ENCODE data around the gene DARS2.
"Not testable (repeated sequence)": the region's sequence is repeated elsewhere in the genome, so short reads cannot be mapped to it uniquely, and the experiment has no call there.

DARS2 gene

DNA sequence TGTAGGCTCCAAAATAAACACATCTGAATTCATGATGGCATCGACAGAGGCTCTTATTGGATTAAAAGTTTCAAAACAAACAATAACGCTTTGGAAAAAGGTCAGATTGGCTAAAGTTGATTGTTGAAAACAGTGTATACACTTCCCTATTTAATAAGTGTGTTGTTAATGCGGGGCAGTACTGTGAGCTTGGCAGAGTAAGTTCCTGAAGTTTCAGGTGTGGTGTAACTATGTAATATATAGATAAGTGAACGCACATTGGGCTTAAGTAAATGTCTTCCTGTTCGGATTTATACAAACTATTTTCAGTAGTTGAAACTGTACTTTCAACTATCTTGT lies 44.5 kb downstream of the DARS2 start:
- WGBS: 7% methylated on average over 4 of the region's 5 CpGs
- Histone ChIP-seq H3K4me1 (ENCODE audit: insufficient read depth, low read length) (peaks cover 14% of the 10 kb centered on the region), H3K27ac (ENCODE audit: low read depth, low read length) (peak overlapping the region; percentile 99), H3K36me3 (ENCODE audit: insufficient read depth, low read length) (peaks cover 69% of the 10 kb centered on the region), H3K4me3 (ENCODE audit: low read length) (peak overlapping the region; percentile 95), H3K9ac (ENCODE audit: low read depth, low read length) (peak overlapping the region; percentile 93), H3K9me3 (ENCODE audit: insufficient read depth, low read depth, low read length) (no peaks in the 10 kb centered on the region), H3K27me3 (ENCODE audit: insufficient read depth, low read length) (no peaks in the 10 kb centered on the region)

DNA sequence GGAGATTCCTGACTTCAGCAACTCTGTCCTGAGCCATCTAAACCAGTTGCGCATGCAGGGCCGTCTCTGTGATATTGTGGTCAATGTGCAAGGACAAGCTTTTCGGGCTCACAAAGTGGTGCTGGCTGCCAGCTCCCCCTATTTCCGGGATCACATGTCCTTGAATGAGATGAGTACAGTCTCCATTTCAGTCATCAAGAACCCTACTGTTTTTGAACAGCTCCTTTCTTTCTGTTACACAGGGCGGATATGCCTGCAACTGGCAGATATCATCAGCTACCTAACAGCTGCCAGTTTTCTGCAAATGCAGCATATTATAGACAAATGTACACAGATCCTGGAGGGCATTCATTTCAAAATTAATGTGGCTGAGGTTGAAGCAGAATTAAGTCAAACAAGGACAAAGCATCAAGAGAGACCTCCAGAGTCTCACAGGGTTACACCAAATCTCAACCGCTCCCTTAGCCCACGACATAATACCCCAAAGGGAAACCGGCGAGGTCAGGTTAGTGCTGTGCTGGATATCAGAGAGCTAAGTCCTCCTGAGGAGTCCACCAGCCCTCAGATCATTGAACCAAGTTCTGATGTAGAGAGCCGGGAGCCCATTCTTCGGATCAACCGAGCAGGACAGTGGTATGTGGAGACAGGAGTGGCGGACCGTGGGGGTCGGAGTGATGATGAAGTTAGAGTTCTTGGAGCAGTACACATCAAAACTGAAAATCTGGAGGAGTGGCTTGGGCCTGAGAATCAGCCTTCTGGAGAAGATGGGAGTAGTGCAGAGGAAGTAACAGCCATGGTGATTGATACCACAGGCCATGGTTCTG lies 46.0 kb downstream of the DARS2 start:
- Histone ChIP-seq H3K4me1 (ENCODE audit: insufficient read depth, low read length) (peaks cover 11% of the 10 kb centered on the region), H3K4me3 (ENCODE audit: low read length) (no peak overlapping the region), H3K9ac (ENCODE audit: low read depth, low read length) (no peak overlapping the region), H3K27me3 (ENCODE audit: insufficient read depth, low read length) (no peaks in the 10 kb centered on the region), H3K27ac (ENCODE audit: low read depth, low read length) (no peak overlapping the region), H3K36me3 (ENCODE audit: insufficient read depth, low read length) (peaks cover 63% of the 10 kb centered on the region), H3K9me3 (ENCODE audit: insufficient read depth, low read depth, low read length) (no peaks in the 10 kb centered on the region)
- 95% methylated on average over 15 of the region's 15 CpGs for WGBS

DNA sequence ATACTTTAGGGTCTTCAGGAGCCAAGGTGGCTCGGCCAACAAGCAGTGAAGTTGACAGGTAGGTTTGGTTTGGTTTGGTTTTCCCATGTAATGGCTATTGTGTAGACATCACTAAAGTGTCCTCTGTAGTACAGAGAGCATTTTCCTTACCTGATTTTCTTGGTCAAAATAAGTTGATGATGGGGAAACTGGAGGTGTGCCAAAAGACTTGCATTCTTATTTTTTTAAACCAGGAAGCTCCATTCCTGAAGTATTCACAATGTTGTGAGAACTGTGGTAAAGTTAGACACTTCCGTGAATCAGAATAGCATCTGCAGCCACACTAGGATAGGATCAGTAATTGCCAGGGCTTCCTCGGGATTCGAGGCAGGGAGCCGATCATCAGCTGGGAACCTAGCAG lies 46.6 kb downstream of the DARS2 start:
- H3K27ac ChIP-seq (ENCODE audit: low read depth, low read length): no peak overlapping the region
- 91% methylated on average over 5 of the region's 5 CpGs for WGBS
- H3K9ac ChIP-seq (ENCODE audit: low read depth, low read length): no peak overlapping the region
- H3K36me3 ChIP-seq (ENCODE audit: insufficient read depth, low read length): peaks cover 63% of the 10 kb centered on the region
- H3K9me3 ChIP-seq (ENCODE audit: insufficient read depth, low read depth, low read length): no peaks in the 10 kb centered on the region
- H3K4me3 ChIP-seq (ENCODE audit: low read length): no peak overlapping the region
- H3K27me3 ChIP-seq (ENCODE audit: insufficient read depth, low read length): no peaks in the 10 kb centered on the region
- H3K4me1 ChIP-seq (ENCODE audit: insufficient read depth, low read length): peaks cover 11% of the 10 kb centered on the region; the same call in 1 of the 2 replicates

- 82% methylated on average over 2 of the region's 2 CpGs for WGBS
- Histone ChIP-seq H3K27me3 (ENCODE audit: insufficient read depth, low read length) (no peaks in the 10 kb centered on the region), H3K36me3 (ENCODE audit: insufficient read depth, low read length) (peaks cover 63% of the 10 kb centered on the region), H3K9ac (ENCODE audit: low read depth, low read length) (no peak overlapping the region), H3K9me3 (ENCODE audit: insufficient read depth, low read depth, low read length) (no peaks in the 10 kb centered on the region), H3K4me1 (ENCODE audit: insufficient read depth, low read length) (peaks cover 11% of the 10 kb centered on the region; the same call in 1 of the 2 replicates), H3K27ac (ENCODE audit: low read depth, low read length) (no peak overlapping the region), H3K4me3 (ENCODE audit: low read length) (no peak overlapping the region)
These were observed 47.0 kb downstream of the DARS2 start for GRCh38 chr1:173871500-173871899.

DNA sequence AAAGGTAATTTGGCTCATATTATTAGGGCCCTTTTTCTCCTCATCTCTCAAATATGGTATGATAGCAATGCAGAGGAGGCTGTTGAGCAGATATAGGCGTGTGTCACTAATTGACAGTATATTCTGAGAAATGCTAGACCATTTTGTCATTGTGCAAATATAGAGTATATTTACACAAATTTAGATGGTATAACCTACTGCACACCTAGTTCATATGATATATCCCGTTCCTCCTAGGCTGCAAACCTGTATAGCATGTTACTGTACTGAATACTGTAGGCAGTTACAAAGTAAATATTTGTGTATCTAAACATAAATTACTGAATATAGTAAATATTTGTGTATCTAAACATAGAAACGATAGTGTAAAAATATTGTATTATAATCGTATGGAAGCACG lies 52.3 kb downstream of the DARS2 start:
- Histone ChIP-seq H3K4me1 (ENCODE audit: insufficient read depth, low read length) (no peaks in the 10 kb centered on the region), H3K27ac (ENCODE audit: low read depth, low read length) (no peak overlapping the region), H3K9ac (ENCODE audit: low read depth, low read length) (no peak overlapping the region), H3K36me3 (ENCODE audit: insufficient read depth, low read length) (peaks cover 67% of the 10 kb centered on the region), H3K9me3 (ENCODE audit: insufficient read depth, low read depth, low read length) (no peaks in the 10 kb centered on the region), H3K27me3 (ENCODE audit: insufficient read depth, low read length) (no peaks in the 10 kb centered on the region), H3K4me3 (ENCODE audit: low read length) (no peak overlapping the region)
- WGBS: 94% methylated on average over 3 of the region's 5 CpGs

GRCh38 chr1:173878251-173878650 lies 53.8 kb downstream of the DARS2 start:
- no peaks in the 10 kb centered on the region for H3K4me1 ChIP-seq (ENCODE audit: insufficient read depth, low read length)
- no peaks in the 10 kb centered on the region for H3K27me3 ChIP-seq (ENCODE audit: insufficient read depth, low read length)
- no peaks in the 10 kb centered on the region for H3K9me3 ChIP-seq (ENCODE audit: insufficient read depth, low read depth, low read length)
- no peak overlapping the region for H3K27ac ChIP-seq (ENCODE audit: low read depth, low read length)
- H3K36me3 ChIP-seq (ENCODE audit: insufficient read depth, low read length): peaks cover 60% of the 10 kb centered on the region
- no peak overlapping the region for H3K4me3 ChIP-seq (ENCODE audit: low read length)
- no peak overlapping the region for H3K9ac ChIP-seq (ENCODE audit: low read depth, low read length)

DNA sequence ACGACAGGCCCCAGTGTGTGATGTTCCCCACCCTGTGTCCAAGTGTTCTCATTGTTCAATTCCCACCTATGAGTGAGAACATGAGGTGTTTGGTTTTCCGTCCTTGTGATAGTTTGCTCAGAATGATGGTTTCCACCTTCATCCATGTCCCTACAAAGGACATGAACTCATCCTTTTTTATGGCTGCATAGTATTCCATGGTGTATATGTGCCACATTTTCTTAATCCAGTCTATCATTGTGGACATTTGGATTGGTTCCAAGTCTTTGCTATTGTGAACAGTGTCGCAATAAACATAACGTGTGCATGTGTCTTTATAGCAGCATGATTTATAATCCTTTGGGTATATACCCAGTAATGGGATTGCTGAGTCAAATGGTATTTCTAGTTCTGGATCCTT lies 56.6 kb downstream of the DARS2 start:
- H3K27ac ChIP-seq (ENCODE audit: low read depth, low read length); H3K9ac ChIP-seq (ENCODE audit: low read depth, low read length); H3K27me3 ChIP-seq (ENCODE audit: insufficient read depth, low read length); H3K4me3 ChIP-seq (ENCODE audit: low read length); H3K9me3 ChIP-seq (ENCODE audit: insufficient read depth, low read depth, low read length); H3K4me1 ChIP-seq (ENCODE audit: insufficient read depth, low read length): not testable (repeated sequence)
- WGBS: 96% methylated on average over 2 of the region's 4 CpGs
- H3K36me3 ChIP-seq (ENCODE audit: insufficient read depth, low read length): peaks cover 49% of the 10 kb centered on the region

GRCh38 chr1:173884701-173885100 lies 60.2 kb downstream of the DARS2 start:
- 93% methylated on average over 5 of the region's 5 CpGs for WGBS
- H3K9me3 ChIP-seq (ENCODE audit: insufficient read depth, low read depth, low read length): no peaks in the 10 kb centered on the region
- H3K36me3 ChIP-seq (ENCODE audit: insufficient read depth, low read length): peaks cover 33% of the 10 kb centered on the region
- H3K27me3 ChIP-seq (ENCODE audit: insufficient read depth, low read length): no peaks in the 10 kb centered on the region
- no peak overlapping the region for H3K27ac ChIP-seq (ENCODE audit: low read depth, low read length)
- no peak overlapping the region for H3K4me3 ChIP-seq (ENCODE audit: low read length)
- H3K9ac ChIP-seq (ENCODE audit: low read depth, low read length): no peak overlapping the region
- H3K4me1 ChIP-seq (ENCODE audit: insufficient read depth, low read length): peaks cover 27% of the 10 kb centered on the region

DNA sequence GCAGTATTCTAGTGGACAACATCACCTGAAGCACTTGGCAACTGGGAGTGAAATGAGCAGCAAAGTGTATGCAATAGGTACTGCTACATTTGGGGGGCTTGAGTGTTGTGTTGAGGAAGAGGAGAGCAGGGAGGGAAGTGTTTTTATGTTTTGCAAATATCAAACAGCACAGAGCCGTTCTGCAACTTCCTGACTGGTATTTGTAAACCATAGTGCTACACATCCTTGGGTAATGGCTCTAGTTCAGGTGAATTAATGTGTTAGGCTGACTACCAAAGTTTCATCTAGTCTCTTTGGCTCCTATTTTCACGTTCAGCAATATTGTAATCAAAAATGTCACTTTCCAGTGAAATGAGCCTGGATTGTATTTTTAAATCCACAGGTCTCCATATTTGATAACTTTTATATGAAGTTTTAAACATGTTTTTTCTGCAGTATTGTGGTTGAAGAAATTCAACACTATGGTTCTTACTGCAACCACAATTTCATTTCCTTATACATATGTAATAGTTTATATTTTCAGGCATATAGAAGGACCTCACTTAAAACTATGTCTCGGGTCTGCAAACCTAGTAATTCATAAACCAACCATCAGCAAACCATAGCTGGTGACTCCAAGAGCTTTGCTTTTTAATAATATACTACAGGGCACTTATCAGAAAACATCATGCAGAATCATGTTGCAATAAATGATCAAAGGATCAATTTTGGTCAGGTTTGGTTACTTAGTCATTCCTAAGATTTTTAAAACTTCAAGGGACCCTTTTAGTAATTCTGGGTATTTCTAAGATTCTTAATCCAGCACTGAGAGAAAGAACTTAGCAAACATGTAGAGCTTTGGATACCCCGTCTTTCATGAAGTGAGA lies 62.5 kb downstream of the DARS2 start:
- H3K4me3 ChIP-seq (ENCODE audit: low read length): no peak overlapping the region
- H3K36me3 ChIP-seq (ENCODE audit: insufficient read depth, low read length): peaks cover 25% of the 10 kb centered on the region
- no peak overlapping the region for H3K9ac ChIP-seq (ENCODE audit: low read depth, low read length)
- WGBS: 95% methylated on average over 4 of the region's 4 CpGs
- no peaks in the 10 kb centered on the region for H3K27me3 ChIP-seq (ENCODE audit: insufficient read depth, low read length)
- no peaks in the 10 kb centered on the region for H3K9me3 ChIP-seq (ENCODE audit: insufficient read depth, low read depth, low read length)
- H3K27ac ChIP-seq (ENCODE audit: low read depth, low read length): no peak overlapping the region
- peaks cover 27% of the 10 kb centered on the region for H3K4me1 ChIP-seq (ENCODE audit: insufficient read depth, low read length)

DNA sequence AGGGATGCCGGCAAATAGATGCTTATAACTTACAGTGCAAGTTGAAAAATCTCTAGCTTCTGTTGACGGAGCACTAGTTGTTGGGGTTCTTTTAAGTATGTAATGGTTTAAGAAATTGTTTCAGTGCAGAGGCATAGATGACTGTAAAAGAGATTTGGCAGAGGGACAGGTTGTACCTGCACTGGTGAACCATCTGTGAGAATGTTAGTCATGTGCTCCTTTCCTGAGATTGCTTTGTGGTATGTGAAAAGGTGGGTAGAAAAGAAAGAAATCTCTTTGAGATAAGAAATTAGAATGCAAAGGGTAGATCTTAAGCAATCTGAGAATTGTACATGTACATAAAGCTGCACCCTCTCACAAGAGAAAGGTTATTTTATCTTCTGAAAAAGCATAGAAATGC lies 63.2 kb downstream of the DARS2 start:
- no peak overlapping the region for H3K27ac ChIP-seq (ENCODE audit: low read depth, low read length)
- peaks cover 25% of the 10 kb centered on the region for H3K36me3 ChIP-seq (ENCODE audit: insufficient read depth, low read length)
- peaks cover 27% of the 10 kb centered on the region for H3K4me1 ChIP-seq (ENCODE audit: insufficient read depth, low read length)
- no peaks in the 10 kb centered on the region for H3K9me3 ChIP-seq (ENCODE audit: insufficient read depth, low read depth, low read length)
- H3K4me3 ChIP-seq (ENCODE audit: low read length): no peak overlapping the region
- H3K27me3 ChIP-seq (ENCODE audit: insufficient read depth, low read length): no peaks in the 10 kb centered on the region
- no peak overlapping the region for H3K9ac ChIP-seq (ENCODE audit: low read depth, low read length)
- WGBS: 93% methylated on average over 2 of the region's 2 CpGs

DNA sequence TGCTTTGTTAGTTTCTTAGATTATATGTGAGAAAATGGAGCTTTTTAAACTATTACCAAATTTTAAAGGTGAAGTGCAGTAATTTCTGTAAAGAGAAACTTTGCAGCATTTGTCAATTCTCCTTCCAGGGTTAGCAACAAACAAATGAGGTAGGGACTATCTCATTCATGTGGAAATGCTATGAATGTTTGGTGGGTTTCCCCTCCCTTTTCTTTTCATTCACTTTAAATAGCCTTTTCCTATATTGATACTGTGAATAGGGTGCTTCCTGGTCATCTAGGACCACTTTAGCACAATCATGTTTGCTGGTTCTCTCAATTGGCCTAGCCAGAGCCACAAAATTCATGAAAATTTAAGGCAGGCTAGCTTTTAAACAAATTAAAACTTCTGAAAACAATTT lies 64.3 kb downstream of the DARS2 start:
- H3K4me1 ChIP-seq (ENCODE audit: insufficient read depth, low read length): peaks cover 27% of the 10 kb centered on the region
- peak overlapping the region; percentile 53; the same call in 1 of the 2 replicates for H3K27ac ChIP-seq (ENCODE audit: low read depth, low read length)
- H3K9me3 ChIP-seq (ENCODE audit: insufficient read depth, low read depth, low read length): no peaks in the 10 kb centered on the region
- H3K4me3 ChIP-seq (ENCODE audit: low read length): no peak overlapping the region
- H3K27me3 ChIP-seq (ENCODE audit: insufficient read depth, low read length): no peaks in the 10 kb centered on the region
- peaks cover 25% of the 10 kb centered on the region for H3K36me3 ChIP-seq (ENCODE audit: insufficient read depth, low read length)
- no peak overlapping the region for H3K9ac ChIP-seq (ENCODE audit: low read depth, low read length)

Measured in HUES64 (cell line).